H4 (cell line): Measurements from ENCODE around the gene CDH4. TPM values are rescaled to one million over a fixed set of nuclear protein-coding genes. Genes with fewer than 3 reads are reported as not detected.
"Not testable (repeated sequence)": the region's sequence is repeated elsewhere in the genome, so short reads cannot be mapped to it uniquely, and the experiment has no call there.

Experiments used
- DNase-seq: peaks from one replicate; pipeline ENCODE4 v3.0.0-alpha.2; 2015; ENCODE audit warnings: low spot score
- total RNA-seq: library from RNA; depleted of rRNA; stranded (reverse); fragments of >200 nt; shearing (Covaris generic); gene quantifications from 2 replicates; pipeline ENCODE4 v1.2.3, GENCODE V29; 2014

The CDH4 gene
- total RNA-seq, 1 experiment from 2014 or later = 0.14 TPM

GRCh38 chr20:61417221-61417941, 165.3 kb downstream of the CDH4 start:
- DNase-seq = no peak

GRCh38 chr20:61419010-61419409, 166.9 kb downstream of the CDH4 start:
- no peak for DNase-seq

- DNase-seq = no peak
Measured at GRCh38 chr20:61419501-61419900, 167.4 kb downstream of the CDH4 start.

GRCh38 chr20:61420056-61420455, 168.0 kb downstream of the CDH4 start:
- DNase-seq = no peak

GRCh38 chr20:61420781-61421180, 168.7 kb downstream of the CDH4 start:
- DNase-seq = no peak

- DNase-seq = no peak
Measured at GRCh38 chr20:61422636-61423425, 170.8 kb downstream of the CDH4 start.

GRCh38 chr20:61424011-61424627, 172.1 kb downstream of the CDH4 start:
- DNase-seq = no peak

- DNase-seq = no peak
Measured at GRCh38 chr20:61424628-61425420, 172.8 kb downstream of the CDH4 start.

GRCh38 chr20:61425541-61425991, 173.5 kb downstream of the CDH4 start:
- not testable (repeated sequence) for DNase-seq

GRCh38 chr20:61426352-61426751, 174.3 kb downstream of the CDH4 start:
- DNase-seq = no peak

GRCh38 chr20:61429458-61430227, 177.6 kb downstream of the CDH4 start:
- DNase-seq = no peak

- DNase-seq = no peak
Measured at GRCh38 chr20:61430228-61430624, 178.2 kb downstream of the CDH4 start.

- DNase-seq = no peak
Measured at GRCh38 chr20:61433176-61433575, 181.1 kb downstream of the CDH4 start.

GRCh38 chr20:61433816-61434215, 181.8 kb downstream of the CDH4 start:
- DNase-seq = no peak

- no peak for DNase-seq
Measured at GRCh38 chr20:61434341-61434781, 182.3 kb downstream of the CDH4 start.

- no peak for DNase-seq
Measured at GRCh38 chr20:61435184-61435822, 183.2 kb downstream of the CDH4 start.

- no peak for DNase-seq
Measured at GRCh38 chr20:61435823-61436220, 183.8 kb downstream of the CDH4 start.

- peak; percentile 51 for DNase-seq
Measured at GRCh38 chr20:61436283-61436666, 184.2 kb downstream of the CDH4 start.

GRCh38 chr20:61436667-61437279, 184.7 kb downstream of the CDH4 start:
- peak; percentile 76 for DNase-seq
